HTERT RPE-1 (cell line): ENCODE measurements around the gene COL5A1.

Source experiments
- in situ Hi-C: fragments of 300-500 bp; cut with MboI; formaldehyde crosslinking; loops from 4 replicates; pipeline ENCODE4 v1.14.3; 2020; ENCODE audit warnings: low sequenced_read_pairs

COL5A1 gene

DNA sequence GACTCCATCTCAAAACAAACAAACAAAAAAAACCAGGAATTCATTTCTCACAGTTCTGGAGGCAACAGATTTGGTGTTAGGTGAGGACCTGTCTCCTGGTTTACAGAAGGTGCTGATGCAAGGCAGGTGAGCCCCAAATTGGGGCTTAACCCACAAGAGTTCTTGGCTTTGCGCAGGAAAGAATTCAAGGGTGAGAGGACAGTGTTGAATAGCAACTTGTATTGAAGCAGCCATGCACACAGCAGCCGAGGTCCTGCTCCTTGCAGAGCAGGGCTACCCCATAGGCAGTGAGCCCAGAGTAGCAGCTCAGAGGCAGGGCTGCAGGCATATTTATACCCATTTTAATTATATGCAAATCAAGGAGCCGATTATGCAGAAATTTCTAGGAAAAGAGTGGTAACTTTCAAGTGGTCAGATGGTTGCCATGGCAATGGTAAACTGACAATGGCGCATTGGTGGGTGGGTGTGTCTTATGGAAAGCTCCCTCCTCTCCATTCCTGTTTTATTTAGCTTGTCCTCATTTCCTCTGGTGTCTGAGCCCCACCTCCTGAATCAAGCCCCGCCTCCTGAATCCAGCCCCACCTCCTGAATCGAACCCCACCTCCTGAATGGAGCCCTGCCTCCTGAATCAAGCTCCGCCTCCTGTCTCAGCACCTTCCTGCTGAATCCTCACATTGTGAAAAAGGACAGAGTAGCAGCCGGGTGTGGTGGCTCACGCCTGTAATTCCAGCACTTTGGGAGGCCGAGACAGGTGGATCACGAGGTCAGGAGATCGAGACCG, 34.5 kb upstream of the COL5A1 start:
- in situ Hi-C loops: no loop called here

DNA sequence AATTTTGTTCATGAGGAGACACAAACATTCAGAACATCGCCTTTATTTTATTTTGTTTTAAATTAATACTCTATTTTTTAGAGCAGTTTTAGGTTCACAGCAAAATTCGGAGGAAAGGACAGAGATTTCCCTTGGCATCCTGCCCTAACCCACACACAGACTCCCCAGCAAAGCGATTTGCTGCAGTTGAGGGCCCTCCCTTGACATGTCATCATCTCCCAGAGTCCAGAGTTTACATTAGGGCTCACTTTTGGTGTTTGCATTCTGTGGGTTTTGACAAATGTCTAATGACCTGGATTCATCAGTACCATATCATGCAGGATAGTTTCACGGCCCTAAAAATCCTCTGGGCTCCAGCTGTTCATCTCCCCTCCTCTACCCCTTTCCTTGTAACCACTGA, 33.6 kb upstream of the COL5A1 start:
- in situ Hi-C loops: no loop called here

DNA sequence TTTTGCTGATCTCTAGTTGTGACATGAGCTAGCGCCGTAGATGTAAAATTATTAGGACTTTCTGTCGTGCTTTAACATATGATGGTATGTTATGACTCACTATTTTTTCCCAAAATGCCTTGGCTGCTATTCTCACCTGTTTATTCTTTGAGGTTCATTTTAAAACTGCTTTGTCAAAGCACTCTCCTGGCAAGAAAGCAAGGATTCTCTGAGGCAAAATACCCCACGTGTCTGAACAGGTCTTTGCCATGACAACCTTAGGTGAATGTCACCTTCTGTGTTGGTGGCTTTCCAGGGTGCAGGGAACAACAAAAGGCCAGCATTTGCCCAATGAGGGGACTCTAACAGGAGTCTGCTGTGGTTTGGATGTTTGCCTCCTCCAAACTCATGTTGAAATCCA, 30.6 kb upstream of the COL5A1 start:
- in situ Hi-C loops: no loop called here

DNA sequence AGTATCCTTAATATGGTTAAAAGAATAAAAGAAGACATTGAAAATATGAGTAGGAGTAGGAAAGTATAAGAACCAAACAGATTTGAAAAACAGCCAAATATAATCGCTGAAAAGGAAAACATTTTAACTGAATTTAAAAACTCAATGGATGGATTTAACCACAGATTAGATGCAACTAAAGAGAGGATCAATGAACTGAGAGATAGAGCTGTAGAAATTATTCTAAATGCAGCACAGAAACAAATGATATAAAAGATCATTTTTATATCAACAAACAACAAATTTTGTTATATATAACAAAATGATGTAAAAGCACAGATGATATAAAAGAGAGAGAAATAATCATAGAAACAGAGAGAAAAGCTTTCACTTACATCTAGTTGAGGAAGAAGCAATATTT, 29.3 kb upstream of the COL5A1 start:
- in situ Hi-C loops: no loop called here

DNA sequence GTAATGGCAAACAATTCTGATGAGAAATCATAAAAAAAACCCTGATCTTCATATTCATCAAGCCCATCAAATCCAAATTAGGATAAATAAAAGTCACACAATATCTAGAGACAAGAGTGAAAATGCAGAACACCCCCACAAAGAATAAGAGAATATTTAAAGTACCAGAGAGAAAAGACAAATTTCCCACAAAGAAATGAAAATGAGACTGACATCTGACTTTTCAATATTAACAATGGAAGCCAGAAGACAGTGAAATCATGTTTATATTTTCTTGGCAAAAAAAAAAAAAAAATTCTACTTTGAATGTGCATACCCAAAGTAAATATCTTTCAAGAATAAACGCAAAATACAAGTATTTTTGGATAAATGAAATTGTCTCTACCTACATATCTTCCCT, 28.9 kb upstream of the COL5A1 start:
- in situ Hi-C loops: no loop called here

DNA sequence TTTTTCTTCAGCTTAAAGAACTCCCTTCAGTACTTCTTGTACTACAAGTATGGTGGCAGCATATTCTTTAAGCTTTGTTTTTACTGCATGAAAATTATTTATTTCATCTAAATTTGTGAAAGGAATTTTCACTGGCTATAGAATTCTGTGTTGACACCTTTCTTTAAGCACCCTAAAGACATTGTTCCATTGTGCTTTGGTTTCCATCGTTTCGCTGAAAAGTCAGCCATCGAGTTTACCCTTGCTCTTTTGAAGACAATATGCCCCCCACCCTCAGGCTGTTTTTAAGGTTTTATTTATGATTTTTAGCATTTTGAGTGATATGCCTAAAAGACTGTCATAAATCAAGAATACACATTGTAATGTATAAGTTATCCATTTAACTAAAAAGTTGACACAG, 27.3 kb upstream of the COL5A1 start:
- in situ Hi-C loops: no loop called here

DNA sequence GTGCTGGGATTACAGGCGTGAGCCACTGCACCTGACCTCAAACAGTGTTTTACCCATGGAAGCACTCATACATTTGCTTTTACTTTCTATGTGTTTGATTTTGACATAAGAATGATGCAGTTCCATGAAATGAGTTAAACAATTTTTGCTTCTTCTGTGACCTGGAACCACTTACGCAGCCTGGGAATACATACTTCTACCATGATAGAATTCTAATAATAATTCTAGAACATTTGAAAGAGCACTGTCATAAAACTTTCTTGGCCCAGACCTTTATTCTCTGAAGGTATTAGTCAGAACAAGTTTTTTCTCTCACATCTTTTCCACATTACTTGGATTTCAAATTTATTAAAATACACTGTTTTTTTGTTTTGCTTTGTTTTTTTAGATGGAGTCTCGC, 25.3 kb upstream of the COL5A1 start:
- in situ Hi-C loops: no loop called here

DNA sequence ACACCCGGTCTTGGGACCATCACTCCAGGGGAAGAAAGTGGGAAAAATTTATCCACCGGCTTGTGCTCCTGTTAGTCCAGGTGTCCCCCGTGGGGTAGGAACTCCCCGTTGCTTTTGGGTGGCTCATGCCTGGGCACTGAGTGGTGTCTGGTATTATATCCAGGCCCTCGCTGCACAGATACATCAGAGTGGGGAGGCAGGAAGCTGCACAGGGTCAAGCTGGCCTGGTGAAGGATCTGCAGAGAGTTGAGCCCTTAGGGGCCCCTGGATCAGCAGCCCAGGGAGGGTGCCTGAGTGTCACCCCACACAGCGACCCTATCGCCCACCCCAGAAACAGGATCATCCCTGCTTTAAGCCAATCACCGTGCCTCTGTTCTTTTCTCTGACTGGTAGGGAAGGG, 24.4 kb upstream of the COL5A1 start:
- in situ Hi-C loops: no loop called here

DNA sequence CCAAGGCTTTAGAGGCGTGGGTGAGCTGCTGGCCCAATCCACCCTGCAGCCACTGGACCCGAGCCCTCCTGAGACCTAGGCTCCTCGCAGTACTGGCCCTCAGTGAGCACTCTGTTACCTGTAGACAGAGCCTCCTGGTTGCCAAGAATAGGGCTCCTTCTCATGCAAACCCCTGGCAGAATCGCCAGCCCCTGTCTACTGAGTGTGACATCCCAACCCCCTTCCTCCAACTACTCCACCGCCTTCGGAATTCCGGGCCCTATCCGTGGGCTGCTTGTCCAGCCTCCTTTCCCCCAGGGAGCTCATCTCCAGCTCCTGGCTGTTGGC, 23.8 kb upstream of the COL5A1 start:
- in situ Hi-C loops: no loop called here

DNA sequence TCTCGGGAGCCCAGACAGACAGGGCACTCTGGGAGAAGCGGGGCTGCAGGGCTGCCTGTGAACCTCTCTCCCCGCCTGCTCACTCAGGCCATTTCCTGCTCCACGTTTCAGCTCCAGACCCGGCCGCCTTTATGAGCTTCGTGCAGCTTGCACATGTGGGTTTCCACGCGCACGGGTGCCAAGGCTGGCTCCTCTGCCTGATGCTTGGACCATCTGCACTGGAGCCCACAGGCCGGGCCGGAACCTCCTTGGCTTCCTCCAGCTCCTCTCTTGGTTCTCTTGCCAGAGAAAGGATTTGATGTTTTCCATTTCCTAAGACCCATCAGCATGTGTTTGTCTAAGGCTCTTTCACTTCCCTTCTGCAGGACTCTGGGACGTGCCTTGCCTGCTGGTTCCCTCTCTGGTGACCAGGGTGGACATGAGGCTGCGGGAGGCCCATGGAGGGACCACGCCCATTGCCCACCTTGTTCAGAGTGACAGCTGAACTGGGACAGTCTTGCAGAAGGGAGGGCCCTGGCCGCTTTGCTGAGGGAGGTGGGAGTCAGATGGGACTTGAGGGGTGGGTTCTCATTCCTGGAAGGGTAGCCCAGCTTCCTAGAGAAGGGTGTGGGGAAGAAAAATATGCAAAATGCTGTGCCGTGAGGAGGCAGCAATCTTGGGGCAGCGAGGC, 23.3 kb upstream of the COL5A1 start:
- in situ Hi-C loops: no loop called here

DNA sequence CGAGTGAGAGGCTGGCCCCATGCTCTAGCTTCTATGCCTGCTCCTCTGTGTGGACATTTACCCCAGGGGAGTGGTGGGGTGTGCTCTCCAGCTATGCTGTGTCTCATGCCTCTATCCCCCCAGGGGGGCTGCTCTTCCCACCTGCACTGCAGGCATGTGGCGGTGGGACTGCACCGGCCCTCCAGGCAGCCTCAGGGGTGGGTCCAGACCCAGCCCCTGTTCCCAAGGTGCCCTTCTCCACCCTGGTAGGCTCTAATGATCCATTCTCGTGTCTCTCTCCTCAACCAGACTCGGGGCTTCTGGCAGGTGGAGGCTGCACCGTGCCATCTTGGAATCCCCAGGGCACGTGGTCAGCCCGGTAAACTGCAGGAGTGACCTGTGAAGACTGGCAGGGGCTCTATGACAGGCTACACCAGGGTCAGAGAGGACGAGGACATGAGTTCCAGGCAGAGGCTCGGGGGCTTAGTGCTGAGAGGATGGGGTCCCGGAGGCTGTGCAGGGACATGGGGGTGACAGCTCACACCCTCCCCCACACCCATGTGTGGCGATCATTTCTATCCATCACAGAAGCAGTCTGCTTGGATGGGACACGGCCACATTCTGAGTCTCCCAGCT, 22.7 kb upstream of the COL5A1 start:
- in situ Hi-C loops: no loop called here

DNA sequence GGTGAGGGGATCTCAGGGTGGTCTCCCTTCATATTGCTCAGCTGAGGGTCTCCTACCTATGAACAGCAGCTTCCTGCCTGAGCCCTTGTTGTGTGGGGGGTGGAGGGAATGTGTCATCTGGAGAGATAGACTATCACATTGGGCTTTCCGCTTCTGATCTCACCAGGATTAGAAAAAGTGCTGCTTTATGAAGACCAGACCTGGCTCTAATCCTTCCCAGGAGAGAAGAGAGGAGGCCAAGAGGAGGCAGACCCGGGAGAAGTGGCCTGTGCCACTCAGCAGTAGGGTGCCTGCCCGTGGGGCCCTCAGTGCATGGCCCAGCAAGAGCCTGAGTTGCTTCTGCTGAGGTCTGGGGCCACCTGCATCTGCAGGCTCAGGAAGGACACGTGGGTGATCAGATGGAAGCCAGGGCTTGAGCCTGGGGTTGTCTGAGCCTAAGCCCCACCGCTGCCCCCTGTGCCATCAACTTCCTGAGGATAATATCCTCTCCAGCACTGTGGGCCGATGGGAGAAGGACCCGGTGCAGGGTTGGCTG, 22.1 kb upstream of the COL5A1 start:
- in situ Hi-C loops: no loop called here

DNA sequence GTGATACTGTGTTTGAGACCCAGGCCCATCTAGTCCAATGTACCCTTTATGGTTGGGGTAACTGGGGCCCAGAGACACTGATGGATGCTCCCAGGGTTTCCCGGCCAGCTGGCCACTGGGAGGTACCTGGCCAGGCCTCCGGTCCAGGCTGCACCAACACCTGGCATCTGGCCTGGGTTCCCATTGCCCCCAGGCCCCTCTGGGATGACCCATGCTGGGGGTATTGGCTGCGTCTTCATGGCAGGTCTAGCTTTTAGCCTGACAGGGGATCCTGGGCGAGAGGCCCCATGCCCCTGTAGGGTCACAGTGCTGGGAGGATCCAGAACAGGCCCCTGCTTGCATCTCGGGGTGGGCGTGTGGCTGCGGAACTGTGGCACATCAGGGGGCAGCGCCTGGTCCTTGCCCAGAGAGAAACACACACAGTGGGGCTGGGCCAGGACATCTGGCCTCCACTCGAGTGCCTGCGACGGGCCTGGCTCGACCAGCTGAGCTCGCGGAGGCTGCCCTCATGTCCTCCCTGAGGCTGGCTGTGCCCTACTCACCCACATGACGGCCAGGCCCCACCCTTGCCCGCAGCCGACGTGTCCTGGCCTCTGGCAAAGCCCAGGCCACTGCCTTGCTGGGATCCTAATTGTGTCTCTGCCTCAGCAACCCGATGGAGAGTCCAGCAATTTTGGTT, 21.5 kb upstream of the COL5A1 start:
- in situ Hi-C loops: no loop called here

DNA sequence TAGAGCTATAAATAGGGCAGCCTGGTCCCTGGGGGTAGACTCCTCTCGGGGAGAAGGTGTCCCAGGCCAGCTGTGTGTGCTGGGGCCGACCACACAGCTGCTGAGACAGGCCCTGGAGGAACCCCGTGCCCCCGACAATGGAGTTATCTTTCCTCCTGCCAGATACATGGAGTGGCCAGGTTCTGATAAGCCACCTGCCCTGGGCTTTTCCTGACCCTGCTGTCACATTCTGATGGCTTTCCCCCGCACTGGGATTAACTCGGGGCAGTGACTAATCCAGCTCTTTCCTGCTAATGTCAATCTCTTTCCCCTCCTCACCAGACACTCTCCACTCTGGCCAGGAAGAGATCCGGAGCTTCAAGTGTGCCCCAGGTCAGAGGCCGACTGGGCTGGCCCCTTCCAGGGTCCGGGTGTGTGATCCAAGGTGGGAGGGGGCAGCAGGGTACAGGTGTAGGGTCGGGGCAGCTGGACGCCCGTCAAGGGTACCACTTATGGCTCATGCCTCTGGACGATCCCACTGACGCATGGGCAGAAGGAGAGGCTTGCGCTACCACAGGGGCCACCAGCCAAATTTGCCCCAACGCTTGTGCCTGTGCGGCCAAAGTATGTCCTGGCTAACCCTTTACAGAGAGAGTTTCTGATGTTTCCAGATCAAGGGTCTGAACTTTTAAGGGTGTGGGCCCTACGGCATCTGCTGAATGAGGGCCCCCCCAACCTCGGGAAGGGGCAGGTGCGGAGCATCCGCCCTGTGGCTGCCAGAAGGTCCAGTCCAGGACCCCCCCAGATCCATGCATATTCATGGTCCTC, 20.6 kb upstream of the COL5A1 start:
- in situ Hi-C loops: no loop called here

DNA sequence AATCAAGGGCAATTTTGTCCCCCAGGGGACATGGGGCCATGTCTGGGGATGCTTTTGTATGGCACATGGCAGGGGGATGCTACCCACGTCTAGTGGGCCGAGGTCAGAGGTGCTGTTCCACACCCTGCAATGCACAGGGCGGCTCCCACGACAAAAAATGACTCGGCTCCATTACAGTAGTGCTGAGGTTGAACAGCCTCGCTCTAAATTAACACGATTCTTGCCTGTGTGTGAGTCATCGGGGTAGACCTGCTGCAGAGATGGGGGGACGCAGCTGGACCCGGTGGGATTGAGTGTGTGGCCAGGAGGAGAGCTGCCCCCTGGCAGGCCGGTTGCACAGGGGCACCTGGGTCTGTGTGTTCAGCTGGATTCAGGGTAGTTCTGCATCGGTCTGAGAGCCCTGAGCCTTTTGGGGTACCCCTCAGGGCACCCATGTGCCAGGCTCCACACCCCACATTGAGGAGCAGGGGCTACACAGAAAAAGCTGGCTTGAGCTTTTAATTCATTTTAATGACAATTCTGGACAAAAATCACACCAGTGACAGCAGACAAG, 20.0 kb upstream of the COL5A1 start:
- in situ Hi-C loops: no loop called here

DNA sequence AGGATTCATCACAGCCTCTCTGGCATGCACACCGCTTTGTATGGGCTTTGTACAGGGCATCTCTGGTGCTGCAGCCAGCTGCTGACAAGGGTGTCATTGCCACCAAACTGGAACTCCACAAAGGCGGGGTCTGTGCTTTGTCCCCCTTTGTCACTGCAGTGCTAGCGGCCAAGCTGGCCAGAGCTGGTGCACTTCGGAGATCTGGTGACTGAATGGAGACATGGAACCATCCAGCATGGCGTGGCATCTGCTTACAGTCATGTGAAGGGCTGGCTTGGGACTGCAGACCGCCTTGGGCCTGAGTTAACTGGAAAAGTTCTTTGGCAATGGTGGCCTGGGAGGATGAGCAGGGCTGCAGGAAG, 18.7 kb upstream of the COL5A1 start:
- in situ Hi-C loops: no loop called here

DNA sequence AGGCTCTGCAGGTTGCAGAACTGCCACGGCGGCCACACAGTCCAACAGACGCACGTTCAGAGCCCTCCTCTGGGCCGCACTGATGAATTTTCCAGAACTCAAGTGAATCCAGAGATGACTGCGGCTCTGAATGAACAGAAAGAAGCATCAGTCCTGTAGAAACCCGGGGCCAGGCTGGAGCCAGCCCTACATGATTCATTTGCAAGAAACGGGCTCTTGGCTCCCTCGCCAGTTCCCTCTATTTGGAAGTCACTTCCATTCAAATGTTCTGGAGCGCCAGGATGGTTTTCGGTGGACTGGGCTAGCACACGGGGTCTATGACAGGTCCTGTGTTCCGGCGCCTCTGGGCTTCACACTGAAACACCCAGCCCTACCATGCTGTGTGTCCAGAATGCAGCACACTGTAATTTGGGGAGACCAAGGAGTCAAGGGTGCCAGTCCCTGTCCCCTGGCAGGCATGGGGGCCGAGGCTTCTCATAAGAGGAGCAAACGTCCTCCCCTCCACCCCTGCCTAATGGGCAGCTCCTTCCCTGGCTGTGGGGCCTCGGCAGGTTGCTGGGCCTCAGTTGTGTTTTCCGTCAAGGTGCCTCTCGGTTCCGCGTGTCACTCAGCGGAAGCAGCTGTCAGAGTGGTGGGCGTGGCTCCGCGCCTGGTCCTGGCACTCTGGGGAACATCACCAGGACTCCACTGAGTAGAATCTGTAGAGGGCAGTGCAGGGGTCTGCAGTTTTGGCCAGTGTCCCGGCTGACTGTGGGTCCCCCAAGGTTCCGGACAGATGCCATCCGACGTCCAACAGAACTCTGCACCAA, 18.1 kb upstream of the COL5A1 start:
- in situ Hi-C loops: no loop called here

DNA sequence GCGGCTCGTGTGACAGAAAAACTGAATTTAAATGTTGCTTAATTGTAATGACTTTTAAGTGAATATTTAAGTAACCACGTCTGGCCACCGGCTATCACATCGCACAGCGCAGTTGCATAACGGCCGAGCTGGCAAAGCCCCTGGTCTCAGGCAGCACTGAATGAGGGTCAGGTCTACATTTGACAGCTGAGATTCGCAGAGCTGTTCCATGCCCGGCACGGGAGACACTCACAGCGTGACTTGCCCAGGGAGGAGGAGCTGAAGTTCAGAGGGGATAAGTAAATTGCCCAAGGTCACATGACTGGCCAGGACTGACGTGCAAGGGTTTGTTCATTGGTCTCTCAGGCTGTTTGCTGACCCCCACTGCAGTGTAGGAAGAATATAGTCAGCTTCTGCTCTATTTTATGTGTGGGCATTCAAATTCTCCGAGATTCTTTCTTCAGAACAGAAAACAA, 17.4 kb upstream of the COL5A1 start:
- in situ Hi-C loops: no loop called here

DNA sequence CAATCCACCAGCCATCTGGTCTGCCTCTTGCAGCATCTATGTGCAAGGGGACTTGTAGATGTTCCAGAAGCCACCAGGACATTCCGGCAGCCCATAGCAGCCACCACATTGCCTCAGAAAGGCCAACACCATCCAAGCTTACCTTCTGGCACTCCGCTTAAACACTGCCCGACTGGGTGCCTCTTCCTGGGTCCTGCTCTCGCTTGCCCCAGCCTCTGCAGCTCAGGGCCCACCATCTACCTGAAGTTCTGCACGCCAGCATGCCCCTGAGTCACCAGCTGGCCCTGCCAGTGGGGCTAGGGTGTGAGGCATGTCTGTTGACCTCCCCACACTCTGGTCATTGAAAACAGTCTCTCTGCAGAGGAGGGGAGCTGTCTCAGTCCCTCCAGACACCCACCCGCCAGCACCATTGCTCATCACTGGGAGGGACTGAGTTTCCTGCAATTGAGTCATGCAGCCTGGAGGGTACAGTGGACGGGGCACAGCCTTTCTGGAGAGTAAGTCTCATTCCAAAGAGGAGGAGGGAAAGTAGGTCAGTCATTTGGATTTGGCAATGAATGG, 16.9 kb upstream of the COL5A1 start:
- in situ Hi-C loops: no loop called here
